Ovary (tissue), 9 donors: Measurements from ENCODE around the gene PSMB3. TPM values are rescaled to one million over a fixed set of nuclear protein-coding genes. Genes with fewer than 3 reads are reported as not detected.
A peak's percentile ranks its signal among the peaks of the same experiment; 100 is the strongest.

Experiments used
- DNase-seq, 5 donors: peaks; one replicate each; pipeline ENCODE4 v3.0.0-alpha.2; 2019 to 2020
- H3K27ac ChIP-seq, 2 donors: fragments of 200-600 bp; one replicate each; pipeline versions ENCODE4 v1.5.1 to v1.8.0; 2019 to 2022
- H3K27me3 ChIP-seq: fragments of 200-600 bp; one replicate; pipeline ENCODE4 v1.8.0; 2022
- H3K36me3 ChIP-seq: fragments of 200-600 bp; sonication (generic); one replicate; pipeline ENCODE4 v1.5.1; 2019
- H3K4me1 ChIP-seq: one replicate; pipeline ENCODE4 v1.8.1; 2013; ENCODE audit warnings: mild to moderate bottlenecking, moderate library complexity; ENCODE audit not compliant: insufficient read depth
- H3K4me3 ChIP-seq: fragments of 200-600 bp; sonication (generic); one replicate; pipeline ENCODE4 v1.5.1; 2017
- H3K9me3 ChIP-seq, 2 donors: fragments of 200-600 bp in 1 of 2; sonication (generic) in 1 of 2; one replicate each; pipeline versions ENCODE4 v1.5.1 to v1.8.1; 2013 to 2019; ENCODE audit warnings: mild to moderate bottlenecking in 1 of 2, moderate library complexity in 1 of 2
- CTCF ChIP-seq, 3 donors: fragments of 450-650 bp in 2 of 3; fragments of 200-600 bp in 1 of 3; IDR thresholded peaks; one replicate each; pipeline versions ENCODE4 v1.5.1 to v1.8.0; 2016 to 2022; ENCODE audit warnings: antibody characterized with exemption in 3 of 3, mild to moderate bottlenecking in 1 of 3
- EP300 ChIP-seq: sonication (generic); formaldehyde crosslinking; IDR thresholded peaks from one replicate; pipeline ENCODE4 v1.6.1; 2017; ENCODE audit warnings: antibody characterized with exemption
- POLR2A ChIP-seq: fragments of 450-650 bp; IDR thresholded peaks from one replicate; pipeline ENCODE4 v1.6.1; 2017; ENCODE audit warnings: antibody characterized with exemption, mild to moderate bottlenecking, moderate library complexity
- WGBS, 3 donors: extraction: QIAGEN DNeasy Blood & Tissue Kit in 1 of 3; methylation state at CpG; one replicate each; pipeline versions ENCODE4 v1.1.5 to v1.1.7; 2013 to 2017; 5-methylcytosine and 5-hydroxymethylcytosine counted together
- intact Hi-C, 4 donors: fragments of 100-400 bp; cut with DNase I; formaldehyde crosslinking; loops; one replicate each; pipeline versions ENCODE4 v1.11.0 to v1.15.1; 2022 to 2023
- polyA plus RNA-seq, 2 donors: library from polyadenylated mRNA; stranded (reverse); fragments of 200-250 nt in 1 of 2; fragments of 350-450 nt in 1 of 2; fragmentation: Illumina TruSeq in 1 of 2; extraction: RNeasy Lipid Tissue Mini Kit (QIAGEN cat#74804) in 1 of 2; gene quantifications; one replicate each; pipeline ENCODE4 v1.2.3, GENCODE V29; 2013 to 2014
- total RNA-seq, 7 donors: library from RNA; depleted of rRNA in 2 of 7; stranded (reverse); fragments of >200 nt in 2 of 7; fragmentation: NEBNext Ultra II Directional in 3 of 7; extraction: Animal tissue kit (Norgen Biotek cat#: 25700) in 3 of 7; gene quantifications; one replicate each; pipeline versions ENCODE4 v1.1.0 to v1.2.4, GENCODE V29; 2016 to 2023
- donor health status: DM: no; HTN: no; CAD: no; lungs with moderate emphysema.
- donor health status: DM: no; HTN: no; CAD: no.
- donor health status: Bipolar disorder and iron deficiency.
- donor health status: DM: yes; HTN: yes; CAD: no.
- donor health status: DM: no; HTN: no; CAD: no.
- donor health status: DM: yes; HTN: yes; CAD: no.

PSMB3 gene
- total and polyA plus RNA-seq, 9 donors, result 77.0 to 145 (median 103) TPM

- Histone ChIP-seq H3K27ac (peak within 1 kb of the TSS; percentile 42 to 81), H3K36me3 (no peaks in the 10 kb centered on the region), H3K27me3 (no peaks in the 10 kb centered on the region), H3K4me1 (peaks cover 10% of the 10 kb centered on the region), H3K9me3 (no peaks in the 10 kb centered on the region), H3K4me3 (peak within 1 kb of the TSS; percentile 68)
- TF ChIP-seq EP300 (no peak), POLR2A (peak; percentile 70)
- 0 to 1% (median 0%) methylated on average over 36 to 45 of the region's 47 CpGs for WGBS, 3 donors
- DNase-seq, result peak; percentile 92 to 96 (median 95)
- intact Hi-C loops, result no loop called here
Measured at GRCh38 chr17:38748149-38748891, 4.2 kb upstream of the PSMB3 start, which contains the start of gene PCGF2. Gene PCGF2 (minus strand): TSS chr17:38748336. CDS start chr17:38740402, 7,934 bp downstream.

- TF ChIP-seq CTCF (IDR thresholded peaks at IDR 0.05) (no peak), EP300 (no peak), POLR2A (no peak)
- peak overlapping the region; percentile 68 for H3K4me3 ChIP-seq
- no peaks in the 10 kb centered on the region for H3K36me3 ChIP-seq
- H3K27ac ChIP-seq, result peak overlapping the region; percentile 42 to 81
- H3K27me3 ChIP-seq, result no peaks in the 10 kb centered on the region
- peak in 1 of 5 donors; percentile 72 for DNase-seq
- H3K4me1 ChIP-seq, result peaks cover 11% of the 10 kb centered on the region
- 0 to 1% (median 0%) methylated on average over 27 to 32 of the region's 32 CpGs for WGBS, 3 donors
- H3K9me3 ChIP-seq, result no peaks in the 10 kb centered on the region
- intact Hi-C loops, result no loop called here
Measured at GRCh38 chr17:38748892-38749222, 3.7 kb upstream of the PSMB3 start.

GRCh38 chr17:38749223-38750043 is 3.1 kb upstream of the PSMB3 start:
- H3K4me1 ChIP-seq, result peaks cover 11% of the 10 kb centered on the region
- intact Hi-C loops, result loop anchor here in 2 of 4 donors (5.0 to 10.0 kb wide), 3 partner anchors 47 to 405 kb away; partner anchors contain the start of genes PLXDC1 (in 1 of the 2) and SOCS7 (in 1 of the 2)
- DNase-seq, result peak; percentile 88 to 95 (median 91)
- TF ChIP-seq CTCF (IDR thresholded peaks at IDR 0.05), result no peak
- TF ChIP-seq EP300, result no peak
- peak; percentile 72 for TF ChIP-seq POLR2A
- no peaks in the 10 kb centered on the region for H3K9me3 ChIP-seq
- no peaks in the 10 kb centered on the region for H3K36me3 ChIP-seq
- peak overlapping the region; percentile 68 for H3K4me3 ChIP-seq
- H3K27ac ChIP-seq, result peak overlapping the region; percentile 42 to 81
- H3K27me3 ChIP-seq, result no peaks in the 10 kb centered on the region
- 0 to 1% (median 0%) methylated on average over 52 to 79 of the region's 79 CpGs for WGBS, 3 donors

GRCh38 chr17:38750044-38750311 is 2.6 kb upstream of the PSMB3 start:
- Histone ChIP-seq H3K27ac (peak overlapping the region; percentile 5 to 81), H3K36me3 (no peaks in the 10 kb centered on the region), H3K4me3 (peak overlapping the region; percentile 68), H3K27me3 (no peaks in the 10 kb centered on the region), H3K9me3 (no peaks in the 10 kb centered on the region), H3K4me1 (peaks cover 11% of the 10 kb centered on the region)
- TF ChIP-seq EP300 (no peak), POLR2A (no peak), CTCF (IDR thresholded peaks at IDR 0.05) (no peak)
- WGBS, 3 donors, result 1 to 7% (median 3%) methylated on average over 4 to 12 of the region's 12 CpGs
- intact Hi-C loops, result loop anchor here in 2 of 4 donors (5.0 to 10.0 kb wide), 3 partner anchors 48 to 405 kb away; partner anchors contain the start of genes PLXDC1 (in 1 of the 2) and SOCS7 (in 1 of the 2)
- peak in 2 of 5 donors; percentile 66 to 68 for DNase-seq
